Trophoblast cell (in vitro differentiated cells and primary cell): Measurements from ENCODE around the gene ACOT12.
A peak's percentile ranks its signal among the peaks of the same experiment; 100 is the strongest.
"Not testable (repeated sequence)": the region's sequence is repeated elsewhere in the genome, so short reads cannot be mapped to it uniquely, and the experiment has no call there.

Source experiments
- DNase-seq, 2 donors: peaks; one replicate each; pipeline ENCODE4 v3.0.0-alpha.2; 2016
- H2AFZ ChIP-seq: 2 replicates; pipeline ENCODE4 v1.6.1; 2013; ENCODE audit warnings: low read length, moderate library complexity, mild to moderate bottlenecking; ENCODE audit not compliant: insufficient read depth, poor library complexity
- H2AK5ac ChIP-seq: 2 replicates; pipeline ENCODE4 v1.6.1; 2013; ENCODE audit warnings: mild to moderate bottlenecking, low read length
- H2BK120ac ChIP-seq: 2 replicates; pipeline ENCODE4 v1.6.1; 2013; ENCODE audit warnings: low read length, mild to moderate bottlenecking, moderate library complexity; ENCODE audit not compliant: insufficient read depth, poor library complexity
- H2BK12ac ChIP-seq: 2 replicates; pipeline ENCODE4 v1.6.1; 2013; ENCODE audit warnings: mild to moderate bottlenecking, low read length, moderate library complexity
- H2BK5ac ChIP-seq: 2 replicates; pipeline ENCODE4 v1.6.1; 2013; ENCODE audit warnings: low read length, low read depth, moderate library complexity, mild to moderate bottlenecking; ENCODE audit not compliant: poor library complexity
- H3K14ac ChIP-seq: 2 replicates; pipeline ENCODE4 v1.6.1; 2013; ENCODE audit warnings: mild to moderate bottlenecking, low read length
- H3K18ac ChIP-seq: 2 replicates; pipeline ENCODE4 v1.6.1; 2013; ENCODE audit warnings: mild to moderate bottlenecking, low read length
- H3K23ac ChIP-seq: 2 replicates; pipeline ENCODE4 v1.6.1; 2013; ENCODE audit warnings: low read length
- H3K27ac ChIP-seq: 2 replicates; pipeline ENCODE4 v1.5.1; 2013; ENCODE audit warnings: low read depth, mild to moderate bottlenecking, inconsistent platforms, low read length, moderate library complexity
- H3K27me3 ChIP-seq: 2 replicates; pipeline ENCODE4 v1.6.1; 2013; ENCODE audit warnings: inconsistent platforms, mild to moderate bottlenecking, low read length, moderate library complexity; ENCODE audit not compliant: insufficient read depth
- H3K36me3 ChIP-seq, 2 experiments: 1 replicate in 1 of 2; 2 replicates in 1 of 2; pipeline ENCODE4 v1.6.1; 2013; ENCODE audit warnings: low read length in 2 of 2, mild to moderate bottlenecking in 2 of 2, moderate library complexity in 1 of 2; ENCODE audit not compliant: insufficient read depth in 2 of 2, control insufficient read depth in 1 of 2
- H3K4ac ChIP-seq: 2 replicates; pipeline ENCODE4 v1.6.1; 2013; ENCODE audit warnings: low read depth, mild to moderate bottlenecking, low read length, moderate library complexity
- H3K4me1 ChIP-seq, 2 experiments: 1 replicate in 1 of 2; 2 replicates in 1 of 2; pipeline ENCODE4 v1.6.1; 2013; ENCODE audit warnings: low read length in 2 of 2, mild to moderate bottlenecking in 2 of 2, moderate library complexity in 1 of 2; ENCODE audit not compliant: insufficient read depth in 2 of 2, control insufficient read depth in 1 of 2
- H3K4me2 ChIP-seq: 2 replicates; pipeline ENCODE4 v1.6.1; 2013; ENCODE audit warnings: inconsistent platforms, mild to moderate bottlenecking, low read length, moderate library complexity
- H3K4me3 ChIP-seq: 2 replicates; pipeline ENCODE4 v1.5.1; 2013; ENCODE audit warnings: mild to moderate bottlenecking, low read depth, low read length, inconsistent platforms
- H3K79me1 ChIP-seq: one replicate; pipeline ENCODE4 v1.6.1; 2013; ENCODE audit warnings: low read length
- H3K79me2 ChIP-seq: 2 replicates; pipeline ENCODE4 v1.6.1; 2013; ENCODE audit warnings: low read length, mild to moderate bottlenecking; ENCODE audit not compliant: control insufficient read depth, insufficient read depth, poor library complexity
- H3K9ac ChIP-seq: 2 replicates; pipeline ENCODE4 v1.6.1; 2013; ENCODE audit warnings: mild to moderate bottlenecking, low read length
- H3K9me3 ChIP-seq: 2 replicates; pipeline ENCODE4 v1.6.1; 2013; ENCODE audit warnings: low read depth, mild to moderate bottlenecking, control low read depth, inconsistent platforms, low read length; ENCODE audit not compliant: insufficient read depth
- H4K12ac ChIP-seq: 2 replicates; pipeline ENCODE4 v1.6.1; 2013; ENCODE audit warnings: low read depth, mild to moderate bottlenecking, low read length, moderate library complexity
- H4K8ac ChIP-seq: 2 replicates; pipeline ENCODE4 v1.6.1; 2013; ENCODE audit warnings: low read depth, mild to moderate bottlenecking, low read length, moderate library complexity
- H4K91ac ChIP-seq: one replicate; pipeline ENCODE4 v1.6.1; 2013; ENCODE audit warnings: low read depth, mild to moderate bottlenecking, low read length, moderate library complexity
- WGBS: extraction: QIAGEN DNeasy Blood & Tissue Kit; methylation state at CpG from one replicate; pipeline ENCODE4 v1.1.7; 2013; ENCODE audit warnings: missing lambda C conversion rate; ENCODE audit not compliant: insufficient read length, insufficient coverage; ENCODE audit errors: extremely low coverage; 5-methylcytosine and 5-hydroxymethylcytosine counted together

The ACOT12 gene

GRCh38 chr5:81408496-81408895 is 14.6 kb upstream of the ACOT12 start:
- DNase-seq = peak in 1 of 2 donors; percentile 32
- H4K91ac ChIP-seq = no peak overlapping the region
- no peak overlapping the region for H3K18ac ChIP-seq
- no peak overlapping the region for H3K14ac ChIP-seq
- no peak overlapping the region for H4K8ac ChIP-seq
- no peaks in the 10 kb centered on the region for H3K79me1 ChIP-seq
- H2BK12ac ChIP-seq = no peak overlapping the region
- H2BK5ac ChIP-seq = no peak overlapping the region
- no peak overlapping the region for H3K4ac ChIP-seq
- H3K27ac ChIP-seq = no peak overlapping the region
- no peaks in the 10 kb centered on the region for H3K4me1 ChIP-seq
- H2AK5ac ChIP-seq = no peak overlapping the region
- no peak overlapping the region for H2BK120ac ChIP-seq
- H3K23ac ChIP-seq = no peak overlapping the region
- no peaks in the 10 kb centered on the region for H3K9me3 ChIP-seq
- H2AFZ ChIP-seq = no peak overlapping the region
- H3K4me3 ChIP-seq = no peak overlapping the region
- no peak overlapping the region for H3K4me2 ChIP-seq
- H3K36me3 ChIP-seq = no peaks in the 10 kb centered on the region
- H3K9ac ChIP-seq = no peak overlapping the region
- H3K27me3 ChIP-seq = no peaks in the 10 kb centered on the region
- no peaks in the 10 kb centered on the region for H3K79me2 ChIP-seq
- WGBS = no CpG with 5 or more reads among the region's 1 CpG
- no peak overlapping the region for H4K12ac ChIP-seq

- H2BK12ac ChIP-seq = not testable (repeated sequence)
These were observed 13.9 kb upstream of the ACOT12 start for GRCh38 chr5:81407811-81408210.

GRCh38 chr5:81405126-81405891 is 11.4 kb upstream of the ACOT12 start:
- H3K36me3 ChIP-seq = no peaks in the 10 kb centered on the region
- no peak overlapping the region for H3K4me2 ChIP-seq
- H3K9ac ChIP-seq = no peak overlapping the region
- H3K23ac ChIP-seq = no peak overlapping the region
- H3K4me1 ChIP-seq = no peaks in the 10 kb centered on the region
- DNase-seq = no peak
- no peak overlapping the region for H4K8ac ChIP-seq
- H2BK5ac ChIP-seq = no peak overlapping the region
- peaks cover 2% of the 10 kb centered on the region for H3K9me3 ChIP-seq
- no CpG with 5 or more reads among the region's 7 CpGs for WGBS
- no peak overlapping the region for H2BK120ac ChIP-seq
- H2BK12ac ChIP-seq = no peak overlapping the region
- no peak overlapping the region for H2AK5ac ChIP-seq
- H3K4me3 ChIP-seq = no peak overlapping the region
- H4K12ac ChIP-seq = no peak overlapping the region
- H3K18ac ChIP-seq = no peak overlapping the region
- no peak overlapping the region for H3K4ac ChIP-seq
- H3K27ac ChIP-seq = no peak overlapping the region
- H2AFZ ChIP-seq = no peak overlapping the region
- no peaks in the 10 kb centered on the region for H3K79me2 ChIP-seq
- no peaks in the 10 kb centered on the region for H3K79me1 ChIP-seq
- no peak overlapping the region for H3K14ac ChIP-seq
- H3K27me3 ChIP-seq = no peaks in the 10 kb centered on the region
- no peak overlapping the region for H4K91ac ChIP-seq

More at GRCh38 chr5:81407811-81408210, 13.9 kb upstream of the ACOT12 start:
- H3K27me3 ChIP-seq, H4K12ac ChIP-seq, DNase-seq, H3K14ac ChIP-seq, H3K4me3 ChIP-seq, H3K79me1 ChIP-seq, H2BK5ac ChIP-seq, H3K9me3 ChIP-seq, H2AFZ ChIP-seq, H3K4me2 ChIP-seq, H3K9ac ChIP-seq, H3K27ac ChIP-seq, H3K4ac ChIP-seq, H2AK5ac ChIP-seq, H3K18ac ChIP-seq, H3K4me1 ChIP-seq, H4K91ac ChIP-seq, H3K79me2 ChIP-seq, H2BK120ac ChIP-seq, H3K23ac ChIP-seq, H4K8ac ChIP-seq, H3K36me3 ChIP-seq: not testable (repeated sequence)
- WGBS = no CpG with 5 or more reads among the region's 4 CpGs

- no peak overlapping the region for H3K4me2 ChIP-seq
- peaks cover 2% of the 10 kb centered on the region for H3K9me3 ChIP-seq
- H4K8ac ChIP-seq = no peak overlapping the region
- no peak overlapping the region for H3K4me3 ChIP-seq
- no peak overlapping the region for H2AK5ac ChIP-seq
- H2BK5ac ChIP-seq = no peak overlapping the region
- no peaks in the 10 kb centered on the region for H3K79me1 ChIP-seq
- no peak overlapping the region for H4K91ac ChIP-seq
- no peak overlapping the region for H4K12ac ChIP-seq
- no CpG with 5 or more reads among the region's 2 CpGs for WGBS
- no peaks in the 10 kb centered on the region for H3K27me3 ChIP-seq
- no peak overlapping the region for H3K23ac ChIP-seq
- H3K27ac ChIP-seq = no peak overlapping the region
- DNase-seq = peak in 1 of 2 donors; percentile 29
- H3K14ac ChIP-seq = no peak overlapping the region
- H3K4ac ChIP-seq = no peak overlapping the region
- H2BK12ac ChIP-seq = no peak overlapping the region
- H3K9ac ChIP-seq = no peak overlapping the region
- no peak overlapping the region for H3K18ac ChIP-seq
- no peaks in the 10 kb centered on the region for H3K79me2 ChIP-seq
- no peaks in the 10 kb centered on the region for H3K36me3 ChIP-seq
- no peak overlapping the region for H2BK120ac ChIP-seq
- H3K4me1 ChIP-seq = no peaks in the 10 kb centered on the region
- H2AFZ ChIP-seq = no peak overlapping the region
These were observed 8.4 kb upstream of the ACOT12 start for GRCh38 chr5:81402192-81402930.
